ENCODE data around the gene TTLL11. TPM values are rescaled to one million over a fixed set of nuclear protein-coding genes. Genes with fewer than 3 reads are reported as not detected.

The TTLL11 gene
- total and polyA plus RNA-seq, 2 of the 8 experiments (the other 6 are each of a cell fraction or from before 2014, with no cell fraction given): 0.56 to 0.80 TPM

DNA sequence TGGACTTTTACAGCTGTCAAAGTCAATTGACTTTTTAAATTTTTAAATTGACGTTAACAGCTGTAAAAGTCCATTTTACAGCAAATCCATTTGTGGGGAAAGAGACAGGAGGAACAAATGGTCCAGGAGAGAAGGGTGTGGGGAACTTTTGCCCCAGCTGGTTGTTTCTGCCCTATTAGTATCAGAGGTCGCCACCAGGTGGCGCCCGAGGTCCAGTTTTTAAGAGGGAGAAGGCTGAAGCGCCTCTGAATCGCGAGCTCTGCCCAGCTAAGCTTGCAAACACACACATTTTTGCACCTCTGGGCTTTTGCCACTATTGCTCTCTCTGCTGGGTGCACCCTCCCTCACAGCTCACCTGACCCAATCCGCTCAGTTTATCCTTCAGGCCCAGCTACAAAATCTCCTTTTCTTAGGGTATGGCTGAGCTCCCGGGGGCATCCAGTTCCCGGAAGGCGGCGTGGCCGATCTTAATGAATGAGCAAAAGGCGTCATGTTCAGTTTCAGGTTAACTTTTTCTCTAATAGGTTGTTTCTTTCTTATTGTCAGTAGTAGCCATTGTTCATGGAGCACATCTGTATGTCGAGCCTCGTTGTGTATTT, 6.3 kb upstream of the TTLL11 start:
- no peak overlapping the region for H4K91ac ChIP-seq (replicated peaks; ENCODE audit: insufficient read length, low read length)
- WGBS, 2 experiments (ENCODE audit: extremely low coverage in 1 of 2, insufficient coverage in 1 of 2, insufficient read length in 1 of 2, insufficient replicate concordance in 2 of 2, low coverage in 1 of 2, low lambda C conversion rate in 2 of 2, missing lambda C conversion rate in 1 of 2): 47% methylated on average over 16 of the region's 16 CpGs; no CpG with 5 or more reads in 1 of the 2 experiments
- H3K79me1 ChIP-seq (ENCODE audit: low read depth, low read length): no peaks in the 10 kb centered on the region
- no peak overlapping the region for H2BK5ac ChIP-seq (ENCODE audit: low read depth, low read length)
- H3K9me3 ChIP-seq (ENCODE audit: insufficient read depth in 2 of 2, low read depth in 1 of 2, low read length in 1 of 2): no peaks in the 10 kb centered on the region
- no peak overlapping the region for H2BK12ac ChIP-seq (ENCODE audit: low read depth, low read length)
- H3K56ac ChIP-seq (replicated peaks; ENCODE audit: insufficient read length, low read depth, low read length): no peak overlapping the region
- H3K4me1 ChIP-seq (replicated peaks in 1 of 4; ENCODE audit: control insufficient read depth in 3 of 4, insufficient read depth in 4 of 4, low read length in 3 of 4): no peaks in the 10 kb centered on the region
- H4K5ac ChIP-seq (ENCODE audit: insufficient read length, low read depth, low read length): no peak overlapping the region
- no peak overlapping the region for H3K4me2 ChIP-seq (ENCODE audit: insufficient read depth in 1 of 2, low read depth in 2 of 2, low read length in 2 of 2)
- FAIRE-seq: peak; percentile 52
- no peak overlapping the region for H3K18ac ChIP-seq (ENCODE audit: extremely low read depth, low read length)
- H3K14ac ChIP-seq (ENCODE audit: insufficient read length): no peak overlapping the region
- no peak overlapping the region for H2BK120ac ChIP-seq (replicated peaks; ENCODE audit: low read depth, low read length)
- peaks cover 0 to 2% (median under 1%) of the 10 kb centered on the region in 4 experiments; a peak in 3 of 7 replicates for H3K27me3 ChIP-seq (replicated peaks in 1 of 4; ENCODE audit: control insufficient read depth in 3 of 4, extremely low read depth in 1 of 4, insufficient read depth in 3 of 4, low read length in 3 of 4)
- H3K9ac ChIP-seq (replicated peaks in 1 of 4; ENCODE audit: extremely low read depth in 1 of 4, low read depth in 3 of 4, low read length in 3 of 4): no peak overlapping the region
- ChIA-PET POLR2A (ENCODE audit: partially characterized antibody) (interaction anchor here (1.2 to 2.3 kb wide), 3 partner anchors 23 to 248 kb away, joined by 3 to 9 read pairs (median 5); no protein-coding TSS in a partner anchor), CTCF (ENCODE audit: partially characterized antibody) (interaction anchor here (0.6 to 8.7 kb wide), 45 partner anchors 9 to 710 kb away, joined by 3 to 405 read pairs (median 4); partner anchors contain the start of genes MRRF and RBM18)
- H4K20me1 ChIP-seq (replicated peaks in 1 of 2; ENCODE audit: control insufficient read depth in 1 of 2, insufficient read depth in 2 of 2, low read length in 2 of 2): no peaks in the 10 kb centered on the region
- no peak overlapping the region for H3K27ac ChIP-seq (ENCODE audit: low read depth, low read length)
- TF ChIP-seq JUN (IDR thresholded peaks at IDR 0.05; ENCODE audit: low read depth, low read length): no peak
- TF ChIP-seq, protein P1, sequence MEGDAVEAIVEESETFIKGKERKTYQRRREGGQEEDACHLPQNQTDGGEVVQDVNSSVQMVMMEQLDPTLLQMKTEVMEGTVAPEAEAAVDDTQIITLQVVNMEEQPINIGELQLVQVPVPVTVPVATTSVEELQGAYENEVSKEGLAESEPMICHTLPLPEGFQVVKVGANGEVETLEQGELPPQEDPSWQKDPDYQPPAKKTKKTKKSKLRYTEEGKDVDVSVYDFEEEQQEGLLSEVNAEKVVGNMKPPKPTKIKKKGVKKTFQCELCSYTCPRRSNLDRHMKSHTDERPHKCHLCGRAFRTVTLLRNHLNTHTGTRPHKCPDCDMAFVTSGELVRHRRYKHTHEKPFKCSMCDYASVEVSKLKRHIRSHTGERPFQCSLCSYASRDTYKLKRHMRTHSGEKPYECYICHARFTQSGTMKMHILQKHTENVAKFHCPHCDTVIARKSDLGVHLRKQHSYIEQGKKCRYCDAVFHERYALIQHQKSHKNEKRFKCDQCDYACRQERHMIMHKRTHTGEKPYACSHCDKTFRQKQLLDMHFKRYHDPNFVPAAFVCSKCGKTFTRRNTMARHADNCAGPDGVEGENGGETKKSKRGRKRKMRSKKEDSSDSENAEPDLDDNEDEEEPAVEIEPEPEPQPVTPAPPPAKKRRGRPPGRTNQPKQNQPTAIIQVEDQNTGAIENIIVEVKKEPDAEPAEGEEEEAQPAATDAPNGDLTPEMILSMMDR (IDR thresholded peaks at IDR 0.05; ENCODE audit: control extremely low read depth in 1 of 3, insufficient read depth in 1 of 3, low read depth in 1 of 3, low read length in 3 of 3): peak; percentile 65 to 95 (median 74)
- peak; percentile 89 to 92 for TF ChIP-seq RAD21 (IDR thresholded peaks at IDR 0.05 in 1 of 2, conservative IDR thresholded peaks at IDR 0.05 in 1 of 2; ENCODE audit: low read depth in 2 of 2, low read length in 2 of 2)
- H3K36me3 ChIP-seq (ENCODE audit: control insufficient read depth in 2 of 4, insufficient read depth in 4 of 4, low read length in 3 of 4): no peaks in the 10 kb centered on the region
- H3K4me3 ChIP-seq (ENCODE audit: extremely low read depth in 1 of 4, insufficient read depth in 2 of 4, low read depth in 3 of 4, low read length in 4 of 4): no peak overlapping the region
- H3K79me2 ChIP-seq (ENCODE audit: control insufficient read depth in 1 of 2, insufficient read depth in 2 of 2, low read length in 2 of 2): no peaks in the 10 kb centered on the region
- H4K8ac ChIP-seq (ENCODE audit: extremely low read depth, insufficient read depth, low read length): no peak overlapping the region
- H2AFZ ChIP-seq (ENCODE audit: low read length): peak overlapping the region; percentile 65; the same call in 1 of the 2 replicates
- no peaks in the 10 kb centered on the region; the same call in 1 of the 2 replicates for H3K23me2 ChIP-seq (ENCODE audit: low read depth, low read length)
- peak; percentile 47 to 92 for DNase-seq (ENCODE audit: low read depth in 1 of 2, low spot score in 2 of 2)
- H3K23ac ChIP-seq (ENCODE audit: insufficient read length): no peak overlapping the region
- H3K4ac ChIP-seq (replicated peaks; ENCODE audit: insufficient read length, low read depth, low read length): no peak overlapping the region
- H2AK5ac ChIP-seq (ENCODE audit: low read depth, low read length): no peak overlapping the region
- no peak overlapping the region for H2BK20ac ChIP-seq (ENCODE audit: low read length)
- H2BK15ac ChIP-seq (ENCODE audit: low read length): no peak overlapping the region

Data from H1 (cell line).